PC-9 (cell line): Measurements from ENCODE around the gene PLEKHM1.
"Not testable (repeated sequence)": the region's sequence is repeated elsewhere in the genome, so short reads cannot be mapped to it uniquely, and the experiment has no call there.

Experiments
- CTCF ChIP-seq: fragments of 200-600 bp; sonication (generic); conservative IDR thresholded peaks from 2 replicates; pipeline ENCODE4 v1.6.1; 2017; ENCODE audit warnings: mixed run types, antibody characterized with exemption, mild to moderate bottlenecking, moderate library complexity
- EZH2 ChIP-seq: fragments of 200-600 bp; sonication (generic); IDR thresholded peaks from 2 replicates; pipeline ENCODE4 v1.8.0; 2017; ENCODE audit warnings: antibody characterized with exemption, low read depth

GRCh38 chr17:45494556-45494955 lies 4.0 kb upstream of the PLEKHM1 start:
- TF ChIP-seq CTCF, EZH2: not testable (repeated sequence)
